ENCODE measurements around the gene TCP11.

TCP11 gene

DNA sequence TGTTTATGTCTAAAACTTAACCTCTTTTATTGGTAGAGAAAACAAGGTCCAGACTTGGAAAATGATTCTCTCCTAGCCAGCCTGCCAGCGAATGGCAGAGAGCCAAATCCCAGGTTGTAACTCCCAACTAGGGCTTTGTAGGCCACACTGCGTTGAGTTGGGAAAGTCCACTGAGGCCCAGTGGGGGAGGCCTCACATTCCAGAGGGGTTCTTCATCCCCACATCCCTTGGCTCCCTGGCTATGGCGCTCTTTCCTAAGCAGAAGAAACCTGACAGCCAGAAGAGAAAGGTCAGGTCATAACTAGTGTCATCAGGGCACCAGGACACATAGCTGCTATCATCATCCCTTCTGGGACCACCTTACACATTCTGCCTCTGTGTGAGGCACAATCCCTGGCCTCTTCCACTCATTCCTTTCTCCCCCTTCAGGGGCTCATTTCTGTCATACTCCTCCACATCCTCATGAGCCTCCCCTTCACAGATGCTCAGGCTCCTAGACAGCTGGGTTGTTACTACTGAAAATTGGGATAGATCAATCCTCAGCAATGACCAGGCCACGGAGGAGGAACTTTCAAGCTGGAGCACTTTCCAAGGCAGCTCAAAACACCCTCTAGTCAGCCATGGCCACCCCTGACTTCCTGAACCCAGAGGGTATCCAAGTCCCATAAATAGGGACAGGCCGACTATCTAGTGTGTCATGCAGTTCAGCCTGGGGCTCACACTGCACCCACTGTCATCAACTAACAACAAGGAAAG, 48.6 kb downstream of the TCP11 start:
- DNase-seq (ENCODE audit: low read depth), result no peak

DNA sequence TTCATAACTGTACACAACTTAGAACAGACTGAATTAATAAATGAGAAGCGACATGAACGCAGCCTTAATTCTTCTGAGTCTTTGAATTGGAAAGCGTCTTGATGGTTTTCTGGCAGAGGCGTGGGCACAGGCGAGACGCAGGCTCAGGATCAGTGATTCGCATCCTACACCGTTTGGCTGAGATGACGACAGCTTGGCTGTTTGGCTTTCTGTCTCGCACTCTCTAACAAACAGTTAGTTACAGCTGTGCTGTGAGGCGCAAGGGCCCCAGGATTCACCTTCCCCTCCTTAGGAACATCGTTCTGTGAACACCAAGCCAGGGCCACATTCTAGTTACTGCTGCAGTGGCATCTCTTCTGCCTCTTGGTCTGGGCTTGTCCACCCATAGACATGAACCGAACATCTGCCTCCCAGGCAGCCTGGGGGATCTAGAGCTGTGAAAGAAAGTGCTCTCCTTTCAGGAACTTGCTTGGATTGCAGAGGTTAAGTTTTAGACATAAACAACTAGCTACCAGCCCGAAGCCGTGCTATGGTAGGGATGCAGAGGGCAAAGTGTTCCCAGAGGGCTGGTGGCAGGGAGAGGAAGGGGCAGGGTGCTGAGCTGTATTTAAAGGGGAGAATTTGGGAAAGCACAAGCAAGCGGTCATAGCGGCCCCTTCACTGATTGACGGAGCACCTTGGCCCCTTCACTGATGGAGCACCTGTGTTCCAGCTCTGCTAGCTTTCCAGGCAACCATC, 49.6 kb downstream of the TCP11 start:
- no peak for DNase-seq (ENCODE audit: low read depth)

DNA sequence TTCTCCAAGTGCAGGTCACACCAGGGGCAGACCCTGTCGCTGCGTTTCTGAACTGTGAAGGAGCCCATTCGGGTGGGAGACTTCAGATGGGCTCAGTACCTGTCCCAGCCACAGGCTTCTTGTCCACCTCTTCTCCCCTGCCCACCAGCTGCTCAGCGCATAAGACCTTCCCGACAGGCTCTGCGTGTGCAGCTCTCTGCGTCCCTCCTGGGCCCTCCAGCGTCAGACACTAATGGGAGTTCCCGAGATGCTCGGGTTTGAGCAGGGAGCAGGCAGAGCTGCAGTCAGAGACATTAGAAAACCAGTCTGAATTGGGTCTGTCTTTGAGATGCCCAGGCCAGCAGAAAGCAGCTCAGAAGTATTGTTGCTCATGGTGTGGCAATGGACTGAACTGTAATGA, 50.4 kb downstream of the TCP11 start:
- DNase-seq (ENCODE audit: low read depth), result no peak

DNA sequence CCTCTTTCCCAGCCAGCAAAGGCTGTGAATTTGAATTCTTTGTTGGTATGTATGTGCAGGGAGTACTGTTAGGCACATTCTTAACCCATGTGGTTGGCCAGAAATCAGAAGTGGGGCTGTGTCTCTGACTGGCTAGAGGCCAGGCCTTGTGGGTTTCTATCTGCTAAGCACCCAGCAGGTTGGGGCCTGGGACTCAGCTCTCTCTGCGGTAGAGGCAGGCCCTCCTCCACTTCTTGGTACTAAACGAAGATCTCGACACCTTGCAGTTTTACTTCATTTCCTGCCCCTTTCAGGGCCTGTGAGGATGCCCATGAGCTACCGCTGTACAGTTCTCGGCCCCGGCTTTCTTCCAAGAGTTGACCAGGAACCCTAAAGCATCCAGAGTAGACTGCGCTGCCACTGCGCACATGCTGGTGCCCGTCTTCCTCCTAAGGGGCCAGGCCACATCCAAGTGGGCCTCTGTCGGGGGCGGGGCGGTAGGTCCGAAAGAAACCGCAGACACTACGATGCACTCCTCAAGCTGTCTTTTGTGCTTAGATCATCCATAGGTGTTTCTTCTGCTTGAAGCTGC, 51.1 kb downstream of the TCP11 start:
- DNase-seq (ENCODE audit: low read depth), result no peak

DNA sequence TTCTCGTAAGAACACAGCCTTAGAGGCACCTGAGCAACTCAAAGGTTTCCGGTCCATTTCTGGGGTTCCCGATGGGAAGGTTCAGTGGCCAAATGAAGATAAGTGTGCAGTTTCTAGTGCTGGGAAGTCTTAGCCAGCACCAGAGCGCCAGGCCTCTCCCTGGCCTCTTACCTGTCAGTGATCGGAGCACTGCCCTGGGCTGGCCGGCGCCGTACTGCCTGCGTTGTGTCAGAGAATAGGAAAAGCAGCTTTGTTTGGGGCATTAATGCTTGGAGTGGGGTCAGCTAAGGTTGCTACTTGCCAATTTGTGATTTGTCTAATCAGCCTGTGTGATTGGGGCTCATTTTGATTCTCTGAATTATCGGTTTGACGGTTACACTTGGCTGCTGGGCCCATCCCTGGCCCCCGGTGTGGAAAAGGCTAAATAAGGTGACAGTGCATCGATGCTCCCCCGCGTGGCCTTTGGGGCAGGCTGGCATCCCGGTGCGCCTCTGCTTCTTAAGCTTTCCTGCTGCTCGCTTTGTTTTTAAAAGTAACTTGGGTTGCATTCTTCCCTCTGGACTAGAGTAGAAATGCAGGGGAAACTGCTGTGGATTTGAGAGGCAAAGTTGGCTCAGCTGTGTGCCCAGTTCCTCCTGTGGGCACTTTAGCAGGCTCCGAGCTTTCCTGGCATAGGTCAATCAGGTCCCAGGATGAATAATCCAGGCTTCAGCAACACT, 51.8 kb downstream of the TCP11 start:
- no peak for DNase-seq (ENCODE audit: low read depth)

DNA sequence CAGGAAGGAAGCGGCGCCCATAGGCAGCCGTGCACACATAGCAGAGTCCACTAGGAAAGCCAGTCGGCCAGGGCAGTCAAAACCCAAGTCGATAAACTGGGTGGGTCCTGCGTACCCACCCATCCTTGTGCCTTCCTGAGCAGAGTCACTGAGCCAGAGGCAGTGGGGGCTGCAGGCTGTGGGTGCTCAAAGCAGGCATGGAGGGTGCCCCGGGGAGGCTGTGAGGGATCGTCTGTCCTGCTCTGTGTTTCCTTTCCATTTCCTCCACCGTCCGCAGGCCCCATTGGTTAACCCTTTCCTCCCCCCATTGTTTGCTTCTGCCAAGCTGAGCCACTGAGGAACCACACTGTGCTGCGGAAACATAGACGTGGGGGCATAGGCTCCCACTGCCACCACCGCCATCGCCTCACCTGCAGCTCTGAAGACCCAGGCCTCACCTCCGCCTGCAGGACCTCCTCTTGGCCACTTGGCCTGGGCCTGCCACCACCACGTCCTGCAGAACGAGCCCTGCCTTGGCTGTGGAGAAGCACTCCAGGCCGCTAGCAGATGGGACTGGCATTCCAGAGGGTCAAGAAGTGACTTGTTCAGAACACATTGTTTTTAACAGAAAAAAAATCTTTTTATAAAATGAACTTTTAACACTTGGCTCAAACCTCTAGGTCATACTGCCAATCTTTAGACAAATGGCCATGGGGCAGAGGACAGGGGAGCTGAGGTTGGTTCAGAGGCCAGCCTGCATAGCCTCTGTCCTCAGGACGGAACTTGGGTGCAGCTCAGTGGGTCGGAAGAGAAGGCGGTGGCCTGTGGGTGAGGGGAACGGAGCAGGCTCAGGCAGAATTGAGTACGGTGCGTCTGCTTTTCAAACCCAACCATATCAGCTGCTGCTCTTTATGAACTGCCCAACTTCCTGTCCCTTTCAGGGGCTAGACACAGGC, 52.6 kb downstream of the TCP11 start:
- DNase-seq (ENCODE audit: low read depth), result no peak

DNA sequence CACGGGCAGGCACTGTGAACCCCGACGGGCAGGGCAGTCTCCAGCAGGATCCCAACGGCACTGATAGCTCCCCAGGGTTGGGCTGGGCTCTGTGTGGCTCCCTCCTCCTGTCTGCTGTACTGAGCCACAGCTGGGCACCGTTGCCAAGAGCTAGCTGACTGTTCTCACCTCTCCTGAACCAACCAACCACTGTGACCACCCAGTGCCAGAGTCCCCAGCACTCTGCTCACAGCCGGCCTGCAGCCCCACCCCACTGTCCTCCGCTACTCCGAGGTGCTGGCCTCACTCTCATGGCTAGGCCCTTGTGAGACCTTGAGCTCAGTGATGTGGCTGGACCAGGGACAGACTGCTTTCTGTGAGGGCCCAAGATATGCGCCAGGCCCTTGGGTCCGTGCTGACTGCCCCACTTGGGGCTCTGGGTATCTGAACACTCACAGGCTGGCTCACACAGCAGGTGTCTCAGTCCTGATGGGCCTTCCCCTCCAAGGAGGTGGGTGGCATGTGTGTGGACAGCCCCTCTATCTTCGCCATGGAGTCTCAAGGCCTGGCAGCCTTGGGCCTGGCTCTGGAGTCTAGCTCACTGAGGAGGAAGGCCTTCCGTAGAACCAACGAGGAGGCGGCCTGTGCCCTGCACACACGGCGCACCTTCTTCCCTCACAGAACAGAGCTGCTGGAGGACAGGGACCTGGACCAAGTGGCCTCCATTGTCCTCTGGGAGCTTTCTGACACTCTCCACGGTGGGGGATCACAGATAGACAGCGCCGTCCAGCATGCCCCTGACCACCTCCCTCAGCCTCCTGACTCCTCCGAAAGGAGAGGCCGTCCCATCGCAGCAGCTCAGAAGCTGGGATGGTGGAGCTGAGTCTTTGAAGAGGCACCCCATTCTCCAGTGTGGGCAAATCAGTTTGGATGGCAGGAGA, 53.5 kb downstream of the TCP11 start:
- DNase-seq (ENCODE audit: low read depth), result no peak

DNA sequence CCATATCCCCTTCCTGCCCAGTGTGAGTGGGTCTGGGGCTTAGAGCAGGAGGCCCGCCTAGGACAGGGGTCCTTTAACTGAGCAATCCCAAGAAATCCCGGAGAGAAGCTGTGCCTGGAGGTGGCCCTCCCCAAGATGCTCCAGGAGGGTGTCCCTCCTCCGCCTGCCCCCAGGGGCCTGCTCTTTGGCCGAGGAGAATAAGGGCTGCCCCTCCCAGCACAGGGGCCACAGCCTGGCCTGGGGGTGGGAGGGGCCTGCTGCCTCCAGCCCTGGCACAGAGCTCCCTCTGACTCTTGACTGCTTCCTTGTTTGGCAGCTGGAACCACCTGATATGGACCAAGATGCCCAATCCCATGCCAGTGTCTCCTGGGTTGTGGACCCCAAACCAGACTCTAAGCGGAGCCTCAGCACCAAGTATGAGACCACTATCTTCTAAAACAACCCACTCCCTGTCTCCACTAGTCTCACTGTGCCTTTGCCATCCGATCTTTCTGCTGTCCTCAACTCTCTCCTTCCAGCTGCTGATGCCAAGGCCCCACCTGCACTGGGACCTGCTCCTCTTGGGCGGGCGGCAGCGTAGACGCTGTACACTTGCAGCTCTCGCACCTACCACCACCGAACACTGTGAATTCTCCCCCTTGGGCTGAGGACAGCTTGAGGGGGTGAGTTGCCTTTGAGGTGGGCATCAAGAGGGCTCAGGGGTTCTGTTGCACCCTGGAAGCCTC, 54.3 kb downstream of the TCP11 start:
- no peak for DNase-seq (ENCODE audit: low read depth)

DNA sequence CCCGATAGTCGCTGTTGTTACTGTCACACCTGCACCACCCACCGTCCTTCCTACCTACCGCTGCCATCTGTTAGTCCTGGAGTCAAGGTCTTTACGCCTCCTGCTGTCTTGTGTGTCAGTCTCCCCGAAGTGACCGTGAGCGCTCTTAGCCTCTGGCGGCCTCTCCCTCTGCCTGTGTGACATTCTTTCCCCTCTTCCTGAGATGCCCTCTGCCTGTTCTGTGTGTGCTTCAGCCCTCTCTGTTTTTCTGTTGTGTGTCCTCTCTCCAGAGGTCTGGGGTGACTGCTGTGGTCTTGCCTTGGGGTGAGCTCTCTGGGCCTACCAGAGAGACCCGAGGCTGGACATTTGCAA, 54.9 kb downstream of the TCP11 start:
- no peak for DNase-seq (ENCODE audit: low read depth)

DNA sequence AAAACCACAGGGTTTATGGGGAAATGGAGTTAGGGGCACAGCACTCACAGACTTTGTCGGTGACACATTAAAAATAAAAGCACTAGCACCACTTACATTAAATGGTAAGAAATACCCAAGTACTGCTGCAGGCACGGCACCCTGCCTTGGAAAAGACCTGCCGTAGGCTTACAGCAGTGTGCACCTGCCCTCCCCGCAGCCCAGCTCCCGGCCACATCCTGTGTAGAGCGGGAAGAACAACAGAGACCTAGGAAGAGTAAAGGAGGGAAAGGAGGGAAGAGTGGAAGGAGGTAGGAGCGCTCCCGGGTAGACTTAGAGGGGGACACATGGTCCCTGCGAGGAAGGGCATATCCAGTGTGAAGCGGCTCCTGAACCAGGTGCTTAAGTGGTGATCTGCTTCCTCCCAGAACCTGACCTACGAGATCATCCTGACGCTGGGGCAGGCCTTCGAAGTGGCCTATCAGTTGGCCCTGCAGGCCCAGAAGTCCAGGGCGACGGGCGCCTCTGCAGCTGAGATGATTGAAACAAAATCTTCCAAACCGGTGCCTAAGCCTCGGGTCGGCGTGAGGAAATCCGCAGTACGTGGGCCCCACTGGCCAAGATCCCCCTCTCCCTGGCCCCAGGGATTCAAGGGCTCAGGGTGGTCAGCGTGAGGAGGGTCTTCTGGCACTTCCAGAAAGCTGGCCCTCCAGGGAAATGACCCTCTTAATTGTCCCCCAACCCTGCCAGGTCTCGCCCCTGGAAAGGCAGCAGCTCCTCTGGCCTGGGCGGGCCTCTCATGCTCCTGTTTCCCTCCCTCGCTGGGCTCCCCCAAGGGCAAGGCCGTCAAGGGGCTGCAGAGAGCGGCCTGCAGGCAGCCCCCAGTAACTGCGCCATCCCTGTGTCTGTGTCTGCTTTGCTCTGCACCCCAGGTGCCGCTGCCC, 55.5 kb downstream of the TCP11 start:
- no peak for DNase-seq (ENCODE audit: low read depth)

DNA sequence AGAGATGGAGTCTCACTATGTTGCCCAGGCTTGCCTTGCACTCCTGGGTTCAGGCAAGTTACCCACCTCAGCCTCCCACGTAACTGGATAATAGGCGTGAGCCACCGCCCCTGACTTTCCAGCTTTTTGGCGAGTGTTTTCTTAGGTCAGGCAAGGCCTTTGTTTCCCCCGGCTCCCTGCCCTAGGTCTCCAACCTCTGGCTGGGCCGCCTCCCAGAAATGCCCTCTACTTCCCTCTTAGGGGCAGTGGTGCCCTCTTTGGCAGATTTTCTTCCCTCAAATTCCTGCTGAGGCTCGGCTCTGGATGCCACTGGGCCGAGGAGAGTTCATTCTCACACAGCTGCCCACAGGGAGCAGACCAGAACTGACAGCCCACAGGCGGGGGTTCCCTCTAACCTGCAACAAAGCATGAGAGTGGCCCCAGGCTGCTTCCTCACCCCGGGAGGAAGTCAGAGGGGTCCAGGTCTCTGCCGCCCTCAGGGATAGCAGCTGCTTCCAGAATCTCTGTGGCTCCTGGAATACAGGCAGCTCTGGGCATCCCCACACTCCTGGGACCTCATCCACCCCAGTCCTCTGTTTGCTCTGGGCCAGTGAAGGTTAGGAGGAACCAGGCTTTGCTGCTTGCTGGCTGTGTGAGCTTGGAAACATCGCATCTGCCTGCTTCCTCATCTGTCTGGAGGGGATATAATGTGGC, 56.5 kb downstream of the TCP11 start:
- DNase-seq (ENCODE audit: low read depth), result no peak

DNA sequence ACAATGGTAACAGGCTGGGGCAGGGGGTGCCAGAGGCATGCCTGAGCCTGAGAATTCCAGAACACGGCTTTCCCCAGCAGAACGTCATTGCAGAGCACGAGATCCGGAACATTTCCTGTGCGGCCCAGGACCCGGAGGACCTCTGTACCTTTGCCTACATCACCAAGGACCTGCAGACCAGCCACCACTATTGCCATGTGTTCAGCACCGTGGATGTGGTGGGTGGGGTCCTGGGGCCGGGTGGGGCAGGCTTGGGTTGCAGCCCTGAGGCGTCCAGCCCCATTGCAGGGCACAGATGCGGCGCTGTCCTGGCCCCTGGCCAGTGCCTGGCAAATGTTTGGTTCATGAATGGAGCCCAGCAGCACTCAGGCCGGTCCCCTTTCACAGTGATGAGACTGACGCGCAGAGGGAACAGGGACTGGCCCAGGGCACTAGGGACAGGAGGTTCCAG, 57.1 kb downstream of the TCP11 start:
- DNase-seq (ENCODE audit: low read depth), result no peak

DNA sequence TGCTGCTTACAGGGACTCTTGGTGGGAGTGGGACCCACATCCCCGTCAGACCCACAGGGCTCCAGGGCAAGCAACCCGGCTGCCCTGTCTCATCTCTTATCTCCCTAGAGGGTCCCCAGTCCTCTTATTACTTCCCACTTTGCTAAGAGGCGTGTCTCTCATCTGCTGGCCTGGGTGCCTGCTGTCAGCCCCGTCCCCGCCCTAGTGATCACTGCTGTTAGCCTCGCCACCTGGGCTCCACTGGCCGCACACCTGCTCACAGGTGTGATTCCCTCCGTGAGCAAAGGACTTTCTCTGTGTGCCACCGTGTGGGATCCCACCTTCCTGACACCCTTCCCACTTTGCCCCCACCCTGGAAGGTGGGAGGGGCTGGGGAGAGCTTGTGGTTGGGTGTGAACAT, 57.6 kb downstream of the TCP11 start:
- no peak for DNase-seq (ENCODE audit: low read depth)

DNA sequence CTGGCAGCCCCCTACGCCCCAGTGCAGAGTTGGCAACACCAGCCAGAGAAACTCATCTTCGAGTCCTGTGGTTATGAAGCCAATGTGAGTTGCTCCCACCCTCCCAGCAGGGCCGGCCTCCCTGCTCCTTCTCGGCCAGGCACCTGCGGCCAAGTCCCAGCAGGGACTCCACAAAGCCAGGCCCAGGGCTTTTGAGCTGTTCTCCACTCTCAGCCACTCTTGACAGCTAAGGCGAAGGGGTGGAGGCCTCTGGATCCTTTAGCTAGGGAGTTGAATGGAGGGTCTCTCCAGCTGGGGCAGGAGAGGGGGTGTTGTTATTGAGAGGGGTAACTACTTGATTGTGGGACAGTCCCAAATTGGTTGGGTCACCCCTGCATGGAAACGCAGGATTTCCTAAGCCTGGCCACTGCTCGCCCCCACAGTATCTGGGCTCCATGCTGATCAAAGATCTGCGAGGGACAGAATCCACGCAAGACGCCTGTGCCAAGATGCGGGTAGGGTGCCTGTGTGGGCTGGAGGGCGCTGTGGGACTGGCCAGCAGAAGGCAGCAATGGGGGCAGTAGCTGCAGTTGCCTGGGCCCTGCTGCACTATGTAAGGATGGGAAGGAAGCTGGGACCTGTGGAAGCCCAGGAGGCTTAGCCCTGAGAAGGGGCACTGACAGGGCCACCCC, 58.3 kb downstream of the TCP11 start:
- no peak for DNase-seq (ENCODE audit: low read depth)

DNA sequence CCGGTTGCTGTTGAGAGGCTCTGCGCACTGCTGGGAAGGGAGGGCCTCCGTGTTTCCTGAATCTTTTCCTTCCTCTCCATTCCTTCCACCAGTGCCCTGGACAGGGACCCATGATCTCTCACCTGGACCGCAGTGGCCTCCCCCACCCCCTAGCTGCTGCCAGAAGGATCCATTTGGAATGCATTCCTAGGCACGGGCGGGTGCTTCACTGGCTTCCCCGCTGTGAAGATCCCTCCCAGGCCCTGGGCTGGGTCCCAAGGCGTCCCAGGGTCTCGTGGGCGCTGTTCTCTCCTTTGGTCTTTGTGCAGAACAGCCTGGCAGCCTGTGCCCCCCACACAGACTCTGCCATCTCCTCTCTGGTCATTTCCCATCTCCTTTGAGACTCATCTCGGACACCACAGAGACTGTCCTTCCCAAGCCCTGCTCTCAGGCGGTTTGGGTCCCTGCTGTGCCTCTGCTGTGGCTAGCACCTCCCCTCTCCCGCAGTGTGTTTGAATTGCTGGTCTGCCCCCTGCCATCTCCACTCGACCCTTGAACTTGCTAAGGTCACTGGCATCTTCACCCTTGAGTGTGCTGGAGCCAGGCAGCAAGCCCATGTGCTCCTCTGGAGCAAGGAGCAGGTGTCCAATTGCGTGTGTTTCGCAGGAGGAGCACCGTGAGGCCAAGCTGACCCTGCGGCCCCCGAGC, 59.0 kb downstream of the TCP11 start:
- no peak for DNase-seq (ENCODE audit: low read depth)

DNA sequence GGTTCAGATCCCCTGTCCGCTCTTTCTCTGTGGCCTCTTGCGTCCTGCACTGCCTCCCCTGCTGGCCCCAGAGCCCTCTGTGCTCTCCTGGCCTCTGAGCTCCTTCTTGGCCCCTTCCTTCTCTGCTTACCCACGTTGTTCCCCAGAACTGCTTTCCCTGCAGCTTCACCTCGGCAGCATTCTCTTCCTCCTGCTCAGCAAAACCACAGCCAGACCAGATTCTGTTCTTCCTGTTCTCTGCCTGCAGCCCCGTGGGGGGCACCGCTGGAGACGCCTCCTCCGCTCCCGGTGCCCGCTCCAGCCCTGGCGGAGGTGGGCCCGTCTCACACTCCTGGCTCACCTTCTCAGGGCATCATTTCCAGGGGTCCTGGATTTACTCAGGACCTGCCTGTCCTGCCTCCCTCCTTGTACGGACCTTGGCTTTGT, 59.7 kb downstream of the TCP11 start:
- no peak for DNase-seq (ENCODE audit: low read depth)

Data from stimulated activated CD8-positive, alpha-beta memory T cell treated with anti-CD3 and anti-CD28 coated beads, Interleukin-7, amount 100 ng/mL, for 24 hours (primary cell).